ENCODE measurements around the gene HIPK4. TPM values are rescaled to one million over a fixed set of nuclear protein-coding genes. Genes with fewer than 3 reads are reported as not detected.
"Not testable (repeated sequence)": the region's sequence is repeated elsewhere in the genome, so short reads cannot be mapped to it uniquely, and the experiment has no call there.

Gene HIPK4
- total RNA-seq, 2 donors from 2014 or later = not detected

- Histone ChIP-seq H3K9ac (ENCODE audit: low read depth in 2 of 2, low read length in 2 of 2) (no peak overlapping the region), H3K9me3 (no peaks in the 10 kb centered on the region), H3K27me3 (no peaks in the 10 kb centered on the region), H3K36me3 (no peaks in the 10 kb centered on the region), H3K27ac (no peak overlapping the region), H3K4me3 (no peak overlapping the region), H3K4me1 (no peaks in the 10 kb centered on the region)
- no peak for TF ChIP-seq CTCF (IDR thresholded peaks at IDR 0.05)
- intact Hi-C loops (cut with DNase I) = no loop called here
- no peak for DNase-seq
These were observed 13.6 kb downstream of the HIPK4 start for GRCh38 chr19:40376286-40376862.

- DNase-seq = no peak
- no peak overlapping the region for H3K27ac ChIP-seq
- no peaks in the 10 kb centered on the region for H3K4me1 ChIP-seq
- H3K36me3 ChIP-seq = no peaks in the 10 kb centered on the region
- H3K9me3 ChIP-seq = no peaks in the 10 kb centered on the region
- no peak overlapping the region for H3K9ac ChIP-seq (ENCODE audit: low read depth in 2 of 2, low read length in 2 of 2)
- intact Hi-C loops (cut with DNase I) = no loop called here
- TF ChIP-seq CTCF (IDR thresholded peaks at IDR 0.05) = no peak
- H3K4me3 ChIP-seq = no peak overlapping the region
- H3K27me3 ChIP-seq = no peaks in the 10 kb centered on the region
These were observed 15.9 kb downstream of the HIPK4 start for GRCh38 chr19:40374084-40374483.

GRCh38 chr19:40371802-40372122, 18.2 kb downstream of the HIPK4 start:
- Histone ChIP-seq H3K27me3 (no peaks in the 10 kb centered on the region), H3K9me3 (no peaks in the 10 kb centered on the region), H3K9ac (ENCODE audit: low read depth in 2 of 2, low read length in 2 of 2) (no peak overlapping the region), H3K4me3 (no peak overlapping the region), H3K36me3 (no peaks in the 10 kb centered on the region), H3K27ac (no peak overlapping the region), H3K4me1 (no peaks in the 10 kb centered on the region)
- intact Hi-C loops (cut with DNase I) = no loop called here
- no peak for DNase-seq
- no peak for TF ChIP-seq CTCF (IDR thresholded peaks at IDR 0.05)

- intact Hi-C loops (cut with DNase I) = no loop called here
- no peak for DNase-seq
- no peak for TF ChIP-seq CTCF (IDR thresholded peaks at IDR 0.05)
- Histone ChIP-seq H3K27me3 (no peaks in the 10 kb centered on the region), H3K4me1 (no peaks in the 10 kb centered on the region), H3K27ac (no peak overlapping the region), H3K9ac (ENCODE audit: low read depth in 2 of 2, low read length in 2 of 2) (no peak overlapping the region), H3K36me3 (no peaks in the 10 kb centered on the region), H3K4me3 (no peak overlapping the region), H3K9me3 (no peaks in the 10 kb centered on the region)
These were observed 18.8 kb downstream of the HIPK4 start for GRCh38 chr19:40370997-40371801.

DNA sequence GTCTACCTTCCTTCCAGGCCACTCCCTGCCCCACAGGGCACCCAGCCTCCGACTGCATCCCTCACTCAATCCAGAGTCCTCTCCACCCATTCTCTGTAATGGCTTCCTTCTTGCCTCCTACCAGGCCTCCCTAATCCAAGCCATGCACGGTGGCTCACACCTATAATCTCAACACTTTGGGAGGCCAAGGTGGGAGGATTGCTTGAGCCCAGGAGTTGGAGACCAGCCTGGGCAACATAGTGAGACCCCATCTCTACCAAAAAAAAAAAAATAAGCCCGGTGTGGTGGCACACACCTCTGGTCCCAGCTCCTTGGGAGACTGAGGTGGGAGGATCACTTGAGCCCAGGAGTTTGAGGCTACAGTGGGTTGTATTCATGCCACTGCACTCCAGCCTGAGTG, 19.7 kb downstream of the HIPK4 start:
- H3K4me1 ChIP-seq; H3K27me3 ChIP-seq; H3K4me3 ChIP-seq; intact Hi-C loops (cut with DNase I); H3K9ac ChIP-seq (ENCODE audit: low read depth in 2 of 2, low read length in 2 of 2); H3K36me3 ChIP-seq; DNase-seq; H3K9me3 ChIP-seq; H3K27ac ChIP-seq: not testable (repeated sequence)

DNA sequence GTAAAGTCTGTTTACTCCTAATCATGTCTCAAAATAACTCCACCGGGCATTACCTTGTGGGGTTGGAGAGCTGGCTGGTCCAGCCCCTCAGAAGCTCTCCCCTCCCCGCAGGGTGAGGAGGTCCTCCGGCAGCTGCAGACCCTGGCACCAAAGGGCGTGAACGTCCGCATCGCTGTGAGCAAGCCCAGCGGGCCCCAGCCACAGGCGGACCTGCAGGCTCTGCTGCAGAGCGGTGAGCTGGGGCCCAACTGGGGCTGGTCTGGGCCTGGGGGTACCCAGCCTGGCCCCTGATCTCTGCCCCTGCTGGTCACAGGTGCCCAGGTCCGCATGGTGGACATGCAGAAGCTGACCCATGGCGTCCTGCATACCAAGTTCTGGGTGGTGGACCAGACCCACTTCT, 20.2 kb downstream of the HIPK4 start:
- no peak for DNase-seq
- no peaks in the 10 kb centered on the region for H3K27me3 ChIP-seq
- no peaks in the 10 kb centered on the region for H3K36me3 ChIP-seq
- intact Hi-C loops (cut with DNase I) = no loop called here
- H3K27ac ChIP-seq = no peak overlapping the region
- no peaks in the 10 kb centered on the region for H3K9me3 ChIP-seq
- no peak for TF ChIP-seq CTCF (IDR thresholded peaks at IDR 0.05)
- H3K4me3 ChIP-seq = no peak overlapping the region
- no peaks in the 10 kb centered on the region for H3K4me1 ChIP-seq
- H3K9ac ChIP-seq (ENCODE audit: low read depth in 2 of 2, low read length in 2 of 2) = no peak overlapping the region

Data from colonic mucosa (tissue), 4 donors.